Breast epithelium (tissue), 4 donors: ENCODE results near the gene MAN2A1. TPM values are rescaled to one million over a fixed set of nuclear protein-coding genes. Genes with fewer than 3 reads are reported as not detected.

Experiments
- DNase-seq, 2 donors: peaks; one replicate each; pipeline ENCODE4 v3.0.0-alpha.2; 2019; ENCODE audit warnings: low spot score in 2 of 2
- H3K27ac ChIP-seq, 2 donors: fragments of 200-600 bp; sonication (generic) in 1 of 2; one replicate each; pipeline ENCODE4 v1.5.1; 2016 to 2019; ENCODE audit warnings: mild to moderate bottlenecking in 1 of 2
- H3K27me3 ChIP-seq, 2 donors: fragments of 200-600 bp; sonication (generic) in 1 of 2; one replicate each; pipeline versions ENCODE4 v1.5.1 to v1.6.0; 2017 to 2019; ENCODE audit warnings: control low read depth in 1 of 2, mild to moderate bottlenecking in 1 of 2
- H3K36me3 ChIP-seq: fragments of 200-600 bp; one replicate; pipeline ENCODE4 v1.5.1; 2019
- H3K4me1 ChIP-seq, 2 donors: fragments of 200-600 bp; sonication (generic); one replicate each; pipeline ENCODE4 v1.5.1; 2016 to 2019; ENCODE audit warnings: control low read depth in 1 of 2
- H3K4me3 ChIP-seq, 3 donors: fragments of 200-600 bp; sonication (generic); 1 replicate in 2 of 3; 2 replicates in 1 of 3; pipeline ENCODE4 v1.5.1; 2016 to 2019; ENCODE audit warnings: mild to moderate bottlenecking in 3 of 3, moderate library complexity in 2 of 3
- H3K9me3 ChIP-seq, 2 donors: fragments of 200-600 bp; sonication (generic) in 1 of 2; one replicate each; pipeline ENCODE4 v1.5.1; 2016 to 2019; ENCODE audit warnings: control low read depth in 1 of 2
- POLR2A ChIP-seq: fragments of 450-650 bp; IDR thresholded peaks from one replicate; pipeline ENCODE4 v1.6.1; 2016; ENCODE audit warnings: antibody characterized with exemption, mild to moderate bottlenecking, moderate library complexity
- POLR2AphosphoS5 ChIP-seq, 3 donors: sonication (generic); formaldehyde crosslinking; IDR thresholded peaks; one replicate each; pipeline ENCODE4 v1.6.1; 2017; ENCODE audit warnings: antibody characterized with exemption in 3 of 3
- intact Hi-C: fragments of 100-400 bp; cut with DNase I; formaldehyde crosslinking; loops from one replicate; pipeline ENCODE4 v1.15.1; 2023; ENCODE audit warnings: low total_unique reads
- total RNA-seq, 3 donors: library from RNA; depleted of rRNA; stranded (reverse); fragments of >200 nt; gene quantifications; one replicate each; pipeline ENCODE4 v1.1.0, GENCODE V29; 2016
- TF ChIP-seq, protein P1 (sequence below), 3 donors: fragments of 450-650 bp; IDR thresholded peaks; one replicate each; pipeline ENCODE4 v1.5.1; 2016 to 2017; ENCODE audit warnings: antibody characterized with exemption in 3 of 3, mild to moderate bottlenecking in 3 of 3, moderate library complexity in 3 of 3

The MAN2A1 gene
- total RNA-seq, 3 donors from 2014 or later, result 57.9 to 68.6 (median 63.3) TPM

- Histone ChIP-seq H3K4me1 (no peaks in the 10 kb centered on the region), H3K36me3 (no peaks in the 10 kb centered on the region), H3K9me3 (no peaks in the 10 kb centered on the region), H3K27me3 (no peaks in the 10 kb centered on the region), H3K4me3 (no peak overlapping the region), H3K27ac (no peak overlapping the region)
- no peak for DNase-seq
- intact Hi-C loops, result no loop called here
- TF ChIP-seq POLR2A (no peak), POLR2AphosphoS5 (IDR thresholded peaks at IDR 0.05) (no peak)
- TF ChIP-seq, protein P1, sequence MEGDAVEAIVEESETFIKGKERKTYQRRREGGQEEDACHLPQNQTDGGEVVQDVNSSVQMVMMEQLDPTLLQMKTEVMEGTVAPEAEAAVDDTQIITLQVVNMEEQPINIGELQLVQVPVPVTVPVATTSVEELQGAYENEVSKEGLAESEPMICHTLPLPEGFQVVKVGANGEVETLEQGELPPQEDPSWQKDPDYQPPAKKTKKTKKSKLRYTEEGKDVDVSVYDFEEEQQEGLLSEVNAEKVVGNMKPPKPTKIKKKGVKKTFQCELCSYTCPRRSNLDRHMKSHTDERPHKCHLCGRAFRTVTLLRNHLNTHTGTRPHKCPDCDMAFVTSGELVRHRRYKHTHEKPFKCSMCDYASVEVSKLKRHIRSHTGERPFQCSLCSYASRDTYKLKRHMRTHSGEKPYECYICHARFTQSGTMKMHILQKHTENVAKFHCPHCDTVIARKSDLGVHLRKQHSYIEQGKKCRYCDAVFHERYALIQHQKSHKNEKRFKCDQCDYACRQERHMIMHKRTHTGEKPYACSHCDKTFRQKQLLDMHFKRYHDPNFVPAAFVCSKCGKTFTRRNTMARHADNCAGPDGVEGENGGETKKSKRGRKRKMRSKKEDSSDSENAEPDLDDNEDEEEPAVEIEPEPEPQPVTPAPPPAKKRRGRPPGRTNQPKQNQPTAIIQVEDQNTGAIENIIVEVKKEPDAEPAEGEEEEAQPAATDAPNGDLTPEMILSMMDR (IDR thresholded peaks at IDR 0.05), result no peak
These were observed 17.8 kb downstream of the MAN2A1 start for GRCh38 chr5:109707531-109707930.

- TF ChIP-seq POLR2A (no peak), POLR2AphosphoS5 (IDR thresholded peaks at IDR 0.05) (no peak)
- TF ChIP-seq, protein P1 (IDR thresholded peaks at IDR 0.05), result no peak
- Histone ChIP-seq H3K36me3 (no peaks in the 10 kb centered on the region), H3K4me3 (no peak overlapping the region), H3K27ac (no peak overlapping the region), H3K9me3 (no peaks in the 10 kb centered on the region), H3K4me1 (no peaks in the 10 kb centered on the region), H3K27me3 (no peaks in the 10 kb centered on the region)
- intact Hi-C loops, result no loop called here
- DNase-seq, result no peak
These were observed 19.1 kb downstream of the MAN2A1 start for GRCh38 chr5:109708813-109709212.

GRCh38 chr5:109709225-109709624 lies 19.5 kb downstream of the MAN2A1 start:
- TF ChIP-seq POLR2AphosphoS5 (IDR thresholded peaks at IDR 0.05), result no peak
- TF ChIP-seq, protein P1 (IDR thresholded peaks at IDR 0.05), result no peak
- no peak for TF ChIP-seq POLR2A
- intact Hi-C loops, result no loop called here
- Histone ChIP-seq H3K27me3 (no peaks in the 10 kb centered on the region), H3K4me1 (no peaks in the 10 kb centered on the region), H3K4me3 (no peak overlapping the region), H3K27ac (no peak overlapping the region), H3K9me3 (no peaks in the 10 kb centered on the region), H3K36me3 (no peaks in the 10 kb centered on the region)
- DNase-seq, result no peak

DNA sequence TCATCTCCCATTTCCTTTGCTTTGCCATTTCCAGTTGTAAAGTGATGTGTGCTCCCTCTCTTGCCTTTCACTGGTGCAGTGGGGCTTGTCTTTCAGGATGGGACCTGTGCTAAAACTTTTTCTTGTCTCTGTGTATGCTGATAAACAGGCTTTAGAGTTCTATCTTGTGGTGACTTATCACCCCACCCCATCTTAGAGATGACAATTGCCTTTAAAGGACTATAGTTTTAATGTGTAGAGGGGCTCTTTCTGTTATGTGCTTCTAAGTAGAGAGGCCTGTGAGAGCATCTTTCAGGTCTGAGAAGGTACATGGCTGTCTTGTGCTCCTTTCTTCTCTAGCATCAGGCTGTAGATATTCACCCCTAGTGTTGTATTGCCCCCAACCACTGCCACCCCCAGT lies 21.9 kb downstream of the MAN2A1 start:
- DNase-seq, result no peak
- no peak overlapping the region for H3K27ac ChIP-seq
- TF ChIP-seq, protein P1 (IDR thresholded peaks at IDR 0.05), result no peak
- TF ChIP-seq POLR2AphosphoS5 (IDR thresholded peaks at IDR 0.05) (no peak), POLR2A (no peak)
- no peak overlapping the region for H3K4me3 ChIP-seq
- no peaks in the 10 kb centered on the region for H3K27me3 ChIP-seq
- H3K4me1 ChIP-seq, result no peaks in the 10 kb centered on the region
- H3K36me3 ChIP-seq, result no peaks in the 10 kb centered on the region
- no peaks in the 10 kb centered on the region for H3K9me3 ChIP-seq
- intact Hi-C loops, result no loop called here

GRCh38 chr5:109713453-109713852 lies 23.7 kb downstream of the MAN2A1 start:
- intact Hi-C loops, result no loop called here
- TF ChIP-seq POLR2A, result no peak
- TF ChIP-seq, protein P1 (IDR thresholded peaks at IDR 0.05), result no peak
- TF ChIP-seq POLR2AphosphoS5 (IDR thresholded peaks at IDR 0.05), result no peak
- no peaks in the 10 kb centered on the region for H3K4me1 ChIP-seq
- no peaks in the 10 kb centered on the region for H3K27me3 ChIP-seq
- H3K4me3 ChIP-seq, result no peak overlapping the region
- DNase-seq, result no peak
- H3K36me3 ChIP-seq, result no peaks in the 10 kb centered on the region
- H3K9me3 ChIP-seq, result no peaks in the 10 kb centered on the region
- no peak overlapping the region for H3K27ac ChIP-seq
